GM12872 (cell line): ENCODE results near the gene TMEM107.

Source experiments
- CTCF ChIP-seq: IDR thresholded peaks from 3 replicates; pipeline ENCODE4 v1.5.1; 2011; ENCODE audit warnings: low read depth, mild to moderate bottlenecking, low read length, moderate library complexity; ENCODE audit not compliant: insufficient read depth

TMEM107 gene

GRCh38 chr17:8192070-8192815 is 16.1 kb upstream of the TMEM107 start:
- TF ChIP-seq CTCF: no peak

GRCh38 chr17:8190506-8190905 is 14.3 kb upstream of the TMEM107 start:
- no peak for TF ChIP-seq CTCF

GRCh38 chr17:8189711-8190477 is 13.7 kb upstream of the TMEM107 start, which contains the start of gene BORCS6:
Gene BORCS6 (minus strand): TSS chr17:8190180. CDS start chr17:8190140, 40 bp downstream.
- no peak for TF ChIP-seq CTCF

GRCh38 chr17:8189041-8189710 is 13.0 kb upstream of the TMEM107 start:
- TF ChIP-seq CTCF: no peak

- TF ChIP-seq CTCF: no peak
These were observed 12.2 kb upstream of the TMEM107 start for GRCh38 chr17:8188263-8188839.

GRCh38 chr17:8187517-8188262 is 11.5 kb upstream of the TMEM107 start:
- TF ChIP-seq CTCF: peak; percentile 16; the same call in 1 of the 3 replicates
